ENCODE results near the gene PCNX3. TPM values are rescaled to one million over a fixed set of nuclear protein-coding genes. Genes with fewer than 3 reads are reported as not detected.

PCNX3 gene
- total RNA-seq, 4 donors from 2014 or later = 38.5 to 59.3 (median 43.6) TPM

DNA sequence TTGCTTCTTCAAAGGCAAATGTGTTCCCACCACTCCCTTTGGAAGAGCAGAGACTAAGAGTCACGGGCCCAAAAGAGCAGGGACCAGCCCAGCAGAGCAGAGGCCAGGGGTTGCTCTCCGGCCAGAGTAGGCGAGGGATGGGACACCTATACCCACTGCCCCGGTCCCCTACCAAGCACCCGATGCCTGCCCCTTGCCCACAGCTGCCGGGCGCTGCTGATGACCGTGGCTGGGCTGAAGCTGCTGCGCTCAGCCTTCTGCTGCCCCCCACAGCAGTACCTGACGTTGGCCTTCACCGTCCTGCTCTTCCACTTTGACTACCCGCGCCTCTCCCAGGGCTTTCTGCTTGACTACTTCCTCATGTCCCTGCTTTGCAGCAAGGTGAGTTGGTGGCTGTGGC, 11.6 kb downstream of the PCNX3 start:
- no peak overlapping the region for H3K4me3 ChIP-seq
- no peak overlapping the region for H3K27ac ChIP-seq
- DNase-seq (ENCODE audit: low spot score in 2 of 2) = no peak
- peaks cover 96% of the 10 kb centered on the region for H3K36me3 ChIP-seq
- H3K27me3 ChIP-seq = no peaks in the 10 kb centered on the region
- WGBS = 98% methylated on average over 12 of the region's 13 CpGs
- no peaks in the 10 kb centered on the region for H3K9me3 ChIP-seq
- TF ChIP-seq POLR2AphosphoS5 (IDR thresholded peaks at IDR 0.05) (no peak), EP300 (IDR thresholded peaks at IDR 0.05) (no peak), CTCF (IDR thresholded peaks at IDR 0.05) (no peak), POLR2A (IDR thresholded peaks at IDR 0.05) (no peak)
- no peaks in the 10 kb centered on the region for H3K4me1 ChIP-seq

- Histone ChIP-seq H3K9me3 (no peaks in the 10 kb centered on the region), H3K36me3 (peaks cover 91% of the 10 kb centered on the region), H3K27me3 (no peaks in the 10 kb centered on the region), H3K4me3 (no peak overlapping the region), H3K27ac (no peak overlapping the region), H3K4me1 (no peaks in the 10 kb centered on the region)
- no peak for TF ChIP-seq EP300 (IDR thresholded peaks at IDR 0.05)
- no peak for TF ChIP-seq POLR2AphosphoS5 (IDR thresholded peaks at IDR 0.05)
- no peak for TF ChIP-seq POLR2A (IDR thresholded peaks at IDR 0.05)
- no peak for TF ChIP-seq CTCF (IDR thresholded peaks at IDR 0.05)
- 86% methylated on average over 6 of the region's 14 CpGs for WGBS
- DNase-seq (ENCODE audit: low spot score in 2 of 2) = no peak
Observed at GRCh38 chr11:65629579-65629978, 14.0 kb downstream of the PCNX3 start.

GRCh38 chr11:65630215-65630614, 14.6 kb downstream of the PCNX3 start:
- H3K4me3 ChIP-seq = no peak overlapping the region
- no peaks in the 10 kb centered on the region for H3K9me3 ChIP-seq
- DNase-seq (ENCODE audit: low spot score in 2 of 2) = no peak
- no peaks in the 10 kb centered on the region for H3K4me1 ChIP-seq
- TF ChIP-seq POLR2A (IDR thresholded peaks at IDR 0.05) (no peak), POLR2AphosphoS5 (IDR thresholded peaks at IDR 0.05) (no peak), CTCF (IDR thresholded peaks at IDR 0.05) (no peak)
- no peak overlapping the region for H3K27ac ChIP-seq
- WGBS = 93% methylated on average over 10 of the region's 11 CpGs
- no peaks in the 10 kb centered on the region for H3K27me3 ChIP-seq
- peaks cover 91% of the 10 kb centered on the region for H3K36me3 ChIP-seq

GRCh38 chr11:65633390-65634108, 18.0 kb downstream of the PCNX3 start:
- H3K4me1 ChIP-seq = peaks cover 17% of the 10 kb centered on the region
- no peak for DNase-seq (ENCODE audit: low spot score in 2 of 2)
- no peak overlapping the region for H3K4me3 ChIP-seq
- H3K27me3 ChIP-seq = no peaks in the 10 kb centered on the region
- no peak overlapping the region for H3K27ac ChIP-seq
- no peaks in the 10 kb centered on the region for H3K9me3 ChIP-seq
- WGBS = 88% methylated on average over 15 of the region's 20 CpGs
- peaks cover 78% of the 10 kb centered on the region for H3K36me3 ChIP-seq
- no peak for TF ChIP-seq CTCF (IDR thresholded peaks at IDR 0.05)

DNA sequence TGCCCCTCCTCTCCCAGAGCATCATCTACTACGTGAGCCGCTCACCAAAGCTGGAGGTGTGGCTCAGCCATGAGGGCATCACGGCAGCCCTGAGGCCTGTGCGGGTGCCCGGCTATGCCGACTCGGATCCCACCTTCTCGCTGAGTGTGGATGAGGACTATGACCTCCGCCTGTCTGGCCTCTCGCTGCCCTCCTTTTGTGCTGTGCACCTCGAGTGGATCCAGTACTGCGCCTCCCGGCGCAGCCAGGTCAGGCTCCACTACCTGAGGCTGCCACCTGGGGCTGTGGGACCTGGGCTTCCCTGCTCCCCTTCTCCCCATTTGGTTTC, 18.5 kb downstream of the PCNX3 start:
- no peak for DNase-seq (ENCODE audit: low spot score in 2 of 2)
- peaks cover 22% of the 10 kb centered on the region for H3K4me1 ChIP-seq
- no peaks in the 10 kb centered on the region for H3K27me3 ChIP-seq
- H3K36me3 ChIP-seq = peaks cover 72% of the 10 kb centered on the region
- H3K27ac ChIP-seq = no peak overlapping the region
- TF ChIP-seq CTCF (IDR thresholded peaks at IDR 0.05) (no peak), EP300 (IDR thresholded peaks at IDR 0.05) (no peak), POLR2AphosphoS5 (IDR thresholded peaks at IDR 0.05) (no peak)
- 92% methylated on average over 14 of the region's 14 CpGs for WGBS
- H3K9me3 ChIP-seq = no peaks in the 10 kb centered on the region
- no peak overlapping the region for H3K4me3 ChIP-seq
